ENCODE measurements around the gene HTR7.

Gene HTR7

DNA sequence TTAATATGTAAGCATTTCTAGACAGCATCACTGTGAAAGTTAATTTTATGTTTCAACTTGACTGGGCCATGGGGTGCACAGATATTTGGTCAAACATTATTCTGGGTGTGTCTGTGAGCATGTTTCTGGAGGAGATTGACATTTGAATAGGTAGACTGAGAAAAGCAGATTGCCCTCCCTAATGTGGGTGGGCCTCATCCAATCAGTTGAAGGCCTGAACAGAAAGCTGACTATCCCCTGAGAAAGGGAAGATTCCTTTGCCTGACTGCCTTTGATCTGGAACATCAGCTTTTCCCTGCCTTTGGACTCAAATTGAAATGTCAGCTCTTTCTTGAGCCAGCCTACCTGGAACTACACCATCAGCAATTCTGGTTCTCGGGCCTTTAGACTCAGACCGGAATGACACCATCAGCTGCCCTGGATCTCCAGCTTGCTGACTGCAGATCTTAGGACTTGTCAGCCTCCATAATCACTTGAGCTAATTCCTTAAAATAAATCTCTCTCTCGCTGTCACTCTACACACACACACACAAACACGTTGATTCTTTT is 8.3 kb upstream of the HTR7 start:
- H2AFZ ChIP-seq (ENCODE audit: low read depth, low read length, severe bottlenecking), result no peak overlapping the region
- no peak overlapping the region for H3K27ac ChIP-seq (ENCODE audit: low read depth, low read length)
- peaks cover 5% of the 10 kb centered on the region; the same call in 1 of the 2 replicates for H3K9me3 ChIP-seq (ENCODE audit: insufficient read depth, low read length)
- no peak overlapping the region for H3K9ac ChIP-seq (ENCODE audit: low read length)
- no peaks in the 10 kb centered on the region for H3F3A ChIP-seq (ENCODE audit: insufficient read depth)
- no peak for TF ChIP-seq EZH2phosphoT487 (conservative IDR thresholded peaks at IDR 0.05; ENCODE audit: low read length)
- TF ChIP-seq, protein P1, sequence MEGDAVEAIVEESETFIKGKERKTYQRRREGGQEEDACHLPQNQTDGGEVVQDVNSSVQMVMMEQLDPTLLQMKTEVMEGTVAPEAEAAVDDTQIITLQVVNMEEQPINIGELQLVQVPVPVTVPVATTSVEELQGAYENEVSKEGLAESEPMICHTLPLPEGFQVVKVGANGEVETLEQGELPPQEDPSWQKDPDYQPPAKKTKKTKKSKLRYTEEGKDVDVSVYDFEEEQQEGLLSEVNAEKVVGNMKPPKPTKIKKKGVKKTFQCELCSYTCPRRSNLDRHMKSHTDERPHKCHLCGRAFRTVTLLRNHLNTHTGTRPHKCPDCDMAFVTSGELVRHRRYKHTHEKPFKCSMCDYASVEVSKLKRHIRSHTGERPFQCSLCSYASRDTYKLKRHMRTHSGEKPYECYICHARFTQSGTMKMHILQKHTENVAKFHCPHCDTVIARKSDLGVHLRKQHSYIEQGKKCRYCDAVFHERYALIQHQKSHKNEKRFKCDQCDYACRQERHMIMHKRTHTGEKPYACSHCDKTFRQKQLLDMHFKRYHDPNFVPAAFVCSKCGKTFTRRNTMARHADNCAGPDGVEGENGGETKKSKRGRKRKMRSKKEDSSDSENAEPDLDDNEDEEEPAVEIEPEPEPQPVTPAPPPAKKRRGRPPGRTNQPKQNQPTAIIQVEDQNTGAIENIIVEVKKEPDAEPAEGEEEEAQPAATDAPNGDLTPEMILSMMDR (IDR thresholded peaks at IDR 0.05; ENCODE audit: insufficient read depth, low read length, poor library complexity, severe bottlenecking), result no peak
- no peaks in the 10 kb centered on the region for H3K9me2 ChIP-seq (replicated peaks; ENCODE audit: insufficient read depth, low read length)
- no peaks in the 10 kb centered on the region for H3K36me3 ChIP-seq (ENCODE audit: low read length)
- H3K27me3 ChIP-seq (ENCODE audit: low read length), result no peaks in the 10 kb centered on the region
- H3K79me2 ChIP-seq (ENCODE audit: insufficient read depth, low read length), result no peaks in the 10 kb centered on the region
- H3K4me3 ChIP-seq (ENCODE audit: insufficient read depth, low read length, poor library complexity, severe bottlenecking), result no peak overlapping the region
- no peaks in the 10 kb centered on the region for H4K20me1 ChIP-seq (ENCODE audit: low read depth, low read length)
- no peak overlapping the region for H3K4me2 ChIP-seq (ENCODE audit: low read depth, low read length, poor library complexity, severe bottlenecking)

DNA sequence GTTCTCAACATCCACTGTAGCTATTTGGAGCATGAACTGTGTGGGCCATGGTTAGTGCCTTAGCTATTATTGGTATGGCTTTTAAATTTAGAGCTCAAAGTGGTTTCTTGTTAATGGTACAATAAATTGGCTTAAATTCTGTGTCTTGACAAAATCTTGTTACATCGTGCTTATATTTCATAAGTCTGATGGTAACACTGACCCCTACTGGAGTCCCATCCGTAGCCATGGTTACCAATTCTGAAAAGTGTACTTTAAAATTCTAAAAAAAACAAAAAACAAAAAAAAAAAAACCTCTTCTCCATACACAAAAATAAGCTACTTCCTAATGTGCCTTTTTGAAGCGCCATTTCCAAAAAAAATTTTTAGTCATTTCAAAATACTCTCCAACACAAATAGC is 7.6 kb upstream of the HTR7 start:
- H3K9ac ChIP-seq (ENCODE audit: low read length), result no peak overlapping the region
- no peak overlapping the region for H3K4me2 ChIP-seq (ENCODE audit: low read depth, low read length, poor library complexity, severe bottlenecking)
- no peak overlapping the region for H2AFZ ChIP-seq (ENCODE audit: low read depth, low read length, severe bottlenecking)
- H3K36me3 ChIP-seq (ENCODE audit: low read length), result no peaks in the 10 kb centered on the region
- no peaks in the 10 kb centered on the region for H4K20me1 ChIP-seq (ENCODE audit: low read depth, low read length)
- H3K27ac ChIP-seq (ENCODE audit: low read depth, low read length), result no peak overlapping the region
- H3K4me3 ChIP-seq (ENCODE audit: insufficient read depth, low read length, poor library complexity, severe bottlenecking), result no peak overlapping the region
- no peaks in the 10 kb centered on the region for H3K27me3 ChIP-seq (ENCODE audit: low read length)
- no peaks in the 10 kb centered on the region for H3K79me2 ChIP-seq (ENCODE audit: insufficient read depth, low read length)
- TF ChIP-seq EZH2phosphoT487 (conservative IDR thresholded peaks at IDR 0.05; ENCODE audit: low read length), result no peak
- TF ChIP-seq, protein P1 (IDR thresholded peaks at IDR 0.05; ENCODE audit: insufficient read depth, low read length, poor library complexity, severe bottlenecking), result no peak
- H3K9me2 ChIP-seq (replicated peaks; ENCODE audit: insufficient read depth, low read length), result no peaks in the 10 kb centered on the region
- H3K9me3 ChIP-seq (ENCODE audit: insufficient read depth, low read length), result peaks cover 5% of the 10 kb centered on the region; the same call in 1 of the 2 replicates
- no peaks in the 10 kb centered on the region for H3F3A ChIP-seq (ENCODE audit: insufficient read depth)

DNA sequence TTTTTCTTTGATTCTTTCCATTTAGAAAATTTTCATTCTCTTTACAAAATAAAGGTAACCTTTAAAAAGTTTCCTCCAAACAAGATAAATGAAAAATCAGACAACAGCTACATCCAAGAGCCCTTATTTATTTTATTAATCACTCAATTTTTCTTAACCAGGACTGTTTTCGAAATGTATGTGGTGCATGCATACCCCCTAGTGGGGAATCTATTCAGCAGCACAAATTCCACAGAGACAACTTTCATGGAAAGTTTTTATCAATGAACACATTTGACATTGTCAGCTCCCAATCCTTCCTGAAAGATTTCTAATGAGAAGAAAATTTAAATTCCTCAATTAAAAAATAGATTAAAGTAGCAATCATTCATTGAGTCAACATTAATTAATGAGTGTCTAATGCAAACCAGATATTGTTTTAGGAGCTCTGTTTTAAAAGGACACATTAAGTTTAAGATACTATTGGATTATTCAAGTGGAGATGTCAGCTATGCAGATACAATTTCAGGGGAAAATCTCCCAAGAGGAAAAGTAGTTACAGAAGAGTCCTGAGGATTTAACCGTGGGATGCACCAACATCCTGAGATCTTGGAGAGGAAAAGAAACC is 5.2 kb upstream of the HTR7 start:
- TF ChIP-seq, protein P1 (IDR thresholded peaks at IDR 0.05; ENCODE audit: insufficient read depth, low read length, poor library complexity, severe bottlenecking), result peak; percentile 73
- no peak for TF ChIP-seq EZH2phosphoT487 (conservative IDR thresholded peaks at IDR 0.05; ENCODE audit: low read length)
- Histone ChIP-seq H3K9ac (ENCODE audit: low read length) (no peak overlapping the region), H4K20me1 (ENCODE audit: low read depth, low read length) (no peaks in the 10 kb centered on the region), H3F3A (ENCODE audit: insufficient read depth) (no peaks in the 10 kb centered on the region), H3K27me3 (ENCODE audit: low read length) (no peaks in the 10 kb centered on the region), H3K4me3 (ENCODE audit: insufficient read depth, low read length, poor library complexity, severe bottlenecking) (no peak overlapping the region), H3K9me2 (replicated peaks; ENCODE audit: insufficient read depth, low read length) (no peaks in the 10 kb centered on the region), H3K27ac (ENCODE audit: low read depth, low read length) (no peak overlapping the region), H3K36me3 (ENCODE audit: low read length) (no peaks in the 10 kb centered on the region), H3K9me3 (ENCODE audit: insufficient read depth, low read length) (no peaks in the 10 kb centered on the region), H2AFZ (ENCODE audit: low read depth, low read length, severe bottlenecking) (no peak overlapping the region), H3K4me2 (ENCODE audit: low read depth, low read length, poor library complexity, severe bottlenecking) (no peak overlapping the region), H3K79me2 (ENCODE audit: insufficient read depth, low read length) (no peaks in the 10 kb centered on the region)

All from SU-DHL-6 (cell line).